ENCODE data around the gene TP53RK.

The TP53RK gene

GRCh38 chr20:46637020-46637419, 52.2 kb downstream of the TP53RK start:
- H3K36me3 ChIP-seq (replicated peaks; ENCODE audit: insufficient read depth, low read length), result no peaks in the 10 kb centered on the region
- H3K27ac ChIP-seq (ENCODE audit: low read length), result no peak overlapping the region
- H3F3A ChIP-seq (ENCODE audit: insufficient read depth, low read length), result no peaks in the 10 kb centered on the region
- TF ChIP-seq EZH2phosphoT487 (IDR thresholded peaks at IDR 0.05; ENCODE audit: low read length) (no peak), EZH2 (optimal IDR thresholded peaks at IDR 0.05; ENCODE audit: low read depth, low read length) (no peak)
- TF ChIP-seq, protein P1, sequence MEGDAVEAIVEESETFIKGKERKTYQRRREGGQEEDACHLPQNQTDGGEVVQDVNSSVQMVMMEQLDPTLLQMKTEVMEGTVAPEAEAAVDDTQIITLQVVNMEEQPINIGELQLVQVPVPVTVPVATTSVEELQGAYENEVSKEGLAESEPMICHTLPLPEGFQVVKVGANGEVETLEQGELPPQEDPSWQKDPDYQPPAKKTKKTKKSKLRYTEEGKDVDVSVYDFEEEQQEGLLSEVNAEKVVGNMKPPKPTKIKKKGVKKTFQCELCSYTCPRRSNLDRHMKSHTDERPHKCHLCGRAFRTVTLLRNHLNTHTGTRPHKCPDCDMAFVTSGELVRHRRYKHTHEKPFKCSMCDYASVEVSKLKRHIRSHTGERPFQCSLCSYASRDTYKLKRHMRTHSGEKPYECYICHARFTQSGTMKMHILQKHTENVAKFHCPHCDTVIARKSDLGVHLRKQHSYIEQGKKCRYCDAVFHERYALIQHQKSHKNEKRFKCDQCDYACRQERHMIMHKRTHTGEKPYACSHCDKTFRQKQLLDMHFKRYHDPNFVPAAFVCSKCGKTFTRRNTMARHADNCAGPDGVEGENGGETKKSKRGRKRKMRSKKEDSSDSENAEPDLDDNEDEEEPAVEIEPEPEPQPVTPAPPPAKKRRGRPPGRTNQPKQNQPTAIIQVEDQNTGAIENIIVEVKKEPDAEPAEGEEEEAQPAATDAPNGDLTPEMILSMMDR (IDR thresholded peaks at IDR 0.05; ENCODE audit: low read length), result no peak
- H3K27me3 ChIP-seq (replicated peaks; ENCODE audit: insufficient read depth, low read length), result no peaks in the 10 kb centered on the region
- no peaks in the 10 kb centered on the region for H4K20me1 ChIP-seq (ENCODE audit: insufficient read depth, low read length)
- H3K9me3 ChIP-seq (replicated peaks; ENCODE audit: insufficient read depth, low read length), result no peaks in the 10 kb centered on the region
- no peaks in the 10 kb centered on the region for H3K79me2 ChIP-seq (ENCODE audit: low read length)
- no peak overlapping the region for H3K9ac ChIP-seq (ENCODE audit: low read length)
- H2AFZ ChIP-seq (ENCODE audit: low read length), result no peak overlapping the region
- H3K9me2 ChIP-seq (replicated peaks; ENCODE audit: insufficient read depth, low read length), result no peaks in the 10 kb centered on the region
- no peak for DNase-seq
- no peak overlapping the region for H3K4me3 ChIP-seq (ENCODE audit: low read length)
- no peaks in the 10 kb centered on the region for H3K4me1 ChIP-seq (ENCODE audit: low read length)
- no peak overlapping the region for H3K4me2 ChIP-seq (ENCODE audit: low read depth, low read length)

- H3K9me2 ChIP-seq (replicated peaks; ENCODE audit: insufficient read depth, low read length), result no peaks in the 10 kb centered on the region
- no peak for DNase-seq
- H3K9ac ChIP-seq (ENCODE audit: low read length), result no peak overlapping the region
Observed at GRCh38 chr20:46636514-46636913, 52.7 kb downstream of the TP53RK start.

GRCh38 chr20:46635514-46636136, 53.6 kb downstream of the TP53RK start:
- no peak overlapping the region for H2AFZ ChIP-seq (ENCODE audit: low read length)
- no peaks in the 10 kb centered on the region for H4K20me1 ChIP-seq (ENCODE audit: insufficient read depth, low read length)
- no peaks in the 10 kb centered on the region for H3K9me3 ChIP-seq (replicated peaks; ENCODE audit: insufficient read depth, low read length)
- TF ChIP-seq EZH2phosphoT487 (IDR thresholded peaks at IDR 0.05; ENCODE audit: low read length) (no peak), EZH2 (optimal IDR thresholded peaks at IDR 0.05; ENCODE audit: low read depth, low read length) (no peak)
- TF ChIP-seq, protein P1 (IDR thresholded peaks at IDR 0.05; ENCODE audit: low read length), result no peak
- no peaks in the 10 kb centered on the region for H3K27me3 ChIP-seq (replicated peaks; ENCODE audit: insufficient read depth, low read length)
- no peaks in the 10 kb centered on the region for H3K4me1 ChIP-seq (ENCODE audit: low read length)
- H3F3A ChIP-seq (ENCODE audit: insufficient read depth, low read length), result no peaks in the 10 kb centered on the region
- no peak overlapping the region for H3K9ac ChIP-seq (ENCODE audit: low read length)
- no peaks in the 10 kb centered on the region for H3K79me2 ChIP-seq (ENCODE audit: low read length)
- H3K27ac ChIP-seq (ENCODE audit: low read length), result no peak overlapping the region
- H3K36me3 ChIP-seq (replicated peaks; ENCODE audit: insufficient read depth, low read length), result no peaks in the 10 kb centered on the region
- H3K9me2 ChIP-seq (replicated peaks; ENCODE audit: insufficient read depth, low read length), result no peaks in the 10 kb centered on the region
- H3K4me3 ChIP-seq (ENCODE audit: low read length), result no peak overlapping the region
- DNase-seq, result no peak
- no peak overlapping the region for H3K4me2 ChIP-seq (ENCODE audit: low read depth, low read length)

More at GRCh38 chr20:46636514-46636913, 52.7 kb downstream of the TP53RK start:
- no peaks in the 10 kb centered on the region for H3F3A ChIP-seq (ENCODE audit: insufficient read depth, low read length)
- no peak overlapping the region for H3K4me3 ChIP-seq (ENCODE audit: low read length)
- H3K27me3 ChIP-seq (replicated peaks; ENCODE audit: insufficient read depth, low read length), result no peaks in the 10 kb centered on the region
- no peaks in the 10 kb centered on the region for H4K20me1 ChIP-seq (ENCODE audit: insufficient read depth, low read length)
- TF ChIP-seq EZH2phosphoT487 (IDR thresholded peaks at IDR 0.05; ENCODE audit: low read length), result no peak
- TF ChIP-seq, protein P1 (IDR thresholded peaks at IDR 0.05; ENCODE audit: low read length), result no peak
- no peak for TF ChIP-seq EZH2 (optimal IDR thresholded peaks at IDR 0.05; ENCODE audit: low read depth, low read length)
- no peak overlapping the region for H3K4me2 ChIP-seq (ENCODE audit: low read depth, low read length)
- no peak overlapping the region for H3K27ac ChIP-seq (ENCODE audit: low read length)
- H3K9me3 ChIP-seq (replicated peaks; ENCODE audit: insufficient read depth, low read length), result no peaks in the 10 kb centered on the region
- H3K4me1 ChIP-seq (ENCODE audit: low read length), result no peaks in the 10 kb centered on the region
- H2AFZ ChIP-seq (ENCODE audit: low read length), result no peak overlapping the region
- no peaks in the 10 kb centered on the region for H3K36me3 ChIP-seq (replicated peaks; ENCODE audit: insufficient read depth, low read length)
- H3K79me2 ChIP-seq (ENCODE audit: low read length), result no peaks in the 10 kb centered on the region
